Sigmoid colon (tissue), 4 donors: Measurements from ENCODE around the gene NTRK3.

Experiments used
- CTCF ChIP-seq, 4 experiments: fragments of 450-650 bp in 3 of 4; fragments of 200-600 bp in 1 of 4; IDR thresholded peaks; one replicate each; pipeline ENCODE4 v1.5.1; 2016 to 2019; ENCODE audit warnings: antibody characterized with exemption in 4 of 4, mild to moderate bottlenecking in 3 of 4, moderate library complexity in 2 of 4
- EP300 ChIP-seq, 4 donors: sonication (generic); formaldehyde crosslinking; IDR thresholded peaks; one replicate each; pipeline ENCODE4 v1.6.1; 2017; ENCODE audit warnings: antibody characterized with exemption in 4 of 4
- POLR2A ChIP-seq, 2 donors: fragments of 450-650 bp; IDR thresholded peaks; one replicate each; pipeline ENCODE4 v1.6.1; 2016; ENCODE audit warnings: antibody characterized with exemption in 2 of 2, mild to moderate bottlenecking in 2 of 2, moderate library complexity in 2 of 2
- POLR2AphosphoS5 ChIP-seq, 4 donors: sonication (generic); formaldehyde crosslinking; IDR thresholded peaks; one replicate each; pipeline ENCODE4 v1.6.1; 2017; ENCODE audit warnings: antibody characterized with exemption in 4 of 4

- TF ChIP-seq CTCF (IDR thresholded peaks at IDR 0.05), result no peak
- no peak for TF ChIP-seq POLR2A (IDR thresholded peaks at IDR 0.05)
- TF ChIP-seq POLR2AphosphoS5 (IDR thresholded peaks at IDR 0.05), result no peak
- TF ChIP-seq EP300 (IDR thresholded peaks at IDR 0.05), result no peak
Observed at GRCh38 chr15:87829332-87830050, 427.0 kb downstream of the NTRK3 start.
